ENCODE results near the gene GNPAT. TPM values are rescaled to one million over a fixed set of nuclear protein-coding genes. Genes with fewer than 3 reads are reported as not detected.

GNPAT gene
- total and polyA plus RNA-seq, 2 of the 4 experiments (the other 2 are of a cell fraction), result 17.2 to 36.0 TPM

GRCh38 chr1:231241750-231242149 lies 738 bp downstream of the GNPAT start:
- no peak for TF ChIP-seq RCOR1 (IDR thresholded peaks at IDR 0.05; ENCODE audit: insufficient replicate concordance, low read length)
- TF ChIP-seq POLR2A (IDR thresholded peaks at IDR 0.05; ENCODE audit: low read depth, low read length), result no peak
- no peak for TF ChIP-seq NFE2L2 (IDR thresholded peaks at IDR 0.05; ENCODE audit: low read depth, low read length)
- TF ChIP-seq ELK1 (IDR thresholded peaks at IDR 0.05; ENCODE audit: borderline replicate concordance, low read depth, low read length), result no peak
- TF ChIP-seq BHLHE40 (IDR thresholded peaks at IDR 0.05; ENCODE audit: low read depth, low read length), result no peak
- no peak for TF ChIP-seq SMC3 (IDR thresholded peaks at IDR 0.05; ENCODE audit: low read depth, low read length)
- no peak for TF ChIP-seq USF2 (IDR thresholded peaks at IDR 0.05; ENCODE audit: low read depth, low read length)
- no peak for TF ChIP-seq MXI1 (IDR thresholded peaks at IDR 0.05; ENCODE audit: borderline replicate concordance, low read depth, low read length)
- no peak for TF ChIP-seq RAD21 (IDR thresholded peaks at IDR 0.05; ENCODE audit: low read length)
- H4K5ac ChIP-seq (ENCODE audit: low read depth, low read length), result no peak overlapping the region; the same call in 1 of the 2 replicates
- H3K56ac ChIP-seq (ENCODE audit: extremely low read depth, insufficient read depth, low read length), result peak overlapping the region; percentile 79; the same call in 1 of the 2 replicates
- no peaks in the 10 kb centered on the region for H3K4me1 ChIP-seq (ENCODE audit: control insufficient read depth, insufficient read depth, low read length)
- ATAC-seq (ENCODE audit: low read depth), result peak; percentile 38
- H3K36me3 ChIP-seq (ENCODE audit: control insufficient read depth, insufficient read depth, low read length), result peaks cover 8% of the 10 kb centered on the region
- CTCF ChIA-PET, result interaction anchor here (0.6 to 1.1 kb wide), 3 partner anchors 304 to 539 kb away, joined by 3 read pairs; no protein-coding TSS in a partner anchor
- H3K18ac ChIP-seq (ENCODE audit: low read depth, low read length), result no peak overlapping the region
- peak overlapping the region; percentile 73 for H2AK9ac ChIP-seq (replicated peaks; ENCODE audit: low read depth, low read length, poor library complexity)
- WGBS, 2 experiments (ENCODE audit: extremely low coverage in 2 of 2, insufficient read length in 1 of 2), result no CpG with 5 or more reads among the region's 10 CpGs
- H4K8ac ChIP-seq (ENCODE audit: low read depth in 2 of 2, low read length in 2 of 2), result peak overlapping the region; percentile 91 to 92
- no peaks in the 10 kb centered on the region for H3K27me3 ChIP-seq (ENCODE audit: control insufficient read depth, insufficient read depth, low read length)
- H4K91ac ChIP-seq (ENCODE audit: insufficient read depth, low read depth, low read length), result peak overlapping the region; percentile 57; the same call in 1 of the 2 replicates
- no peak for DNase-seq
- in situ Hi-C loops (cut with MboI; ENCODE audit: low sequenced_read_pairs) (no loop called here), intact Hi-C loops (cut with micrococcal nuclease) (loop anchor here (1.0 to 5.0 kb wide), 3 partner anchors 93 to 363 kb away; partner anchors contain the start of gene EGLN1), dilution Hi-C loops (cut with HindIII; ENCODE audit: low sequenced_read_pairs, unreplicated experiment) (no loop called here)
- POLR2A ChIA-PET (ENCODE audit: unreplicated experiment), result no interaction called here
- H3K14ac ChIP-seq (replicated peaks; ENCODE audit: low read depth, low read length), result peak overlapping the region; percentile 67
- H3K27ac ChIP-seq (ENCODE audit: insufficient read depth, low read length), result peak overlapping the region; percentile 27
- H4K20me1 ChIP-seq (ENCODE audit: insufficient read depth, low read length), result no peaks in the 10 kb centered on the region
- peak overlapping the region; percentile 32 for H2BK5ac ChIP-seq (ENCODE audit: low read depth, low read length, poor library complexity, severe bottlenecking)
- H3K4ac ChIP-seq (ENCODE audit: low read depth, low read length), result peak overlapping the region; percentile 81
- H2AK5ac ChIP-seq (ENCODE audit: low read depth, low read length), result peak overlapping the region; percentile 17; the same call in 1 of the 2 replicates
- peak overlapping the region; percentile 71 for H3K4me3 ChIP-seq (ENCODE audit: insufficient read depth, low read depth, low read length)
- no peak overlapping the region for H2BK15ac ChIP-seq (ENCODE audit: low read depth, low read length)
- BruUV-seq (replicated peaks), result no TSS peak
- no peak overlapping the region for H2BK120ac ChIP-seq (ENCODE audit: low read depth, low read length)
- H3K9me1 ChIP-seq (ENCODE audit: insufficient read depth, low read length), result peaks cover 5% of the 10 kb centered on the region; the same call in 1 of the 2 replicates
- H3K9ac ChIP-seq (ENCODE audit: low read depth, low read length), result peak overlapping the region; percentile 88
- H3K23ac ChIP-seq (ENCODE audit: low read depth, low read length), result peak overlapping the region; percentile 93
- no peaks in the 10 kb centered on the region for H3K9me3 ChIP-seq (ENCODE audit: control insufficient read depth, insufficient read depth, low read length)
- no peak overlapping the region for H2BK20ac ChIP-seq (ENCODE audit: low read depth, low read length)
- peak overlapping the region; percentile 85 for H3K4me2 ChIP-seq (ENCODE audit: low read depth, low read length)
- H2AFZ ChIP-seq (replicated peaks; ENCODE audit: low read length, poor library complexity), result peak overlapping the region; percentile 99
- H3K79me1 ChIP-seq (ENCODE audit: low read depth in 1 of 2, low read length in 2 of 2), result peaks cover 34 to 52% of the 10 kb centered on the region in 2 experiments
